HEK293T (cell line): ENCODE results near the gene JAML.

Experiments used
- CTCF ChIA-PET: fragments of 350-600 bp; formaldehyde crosslinking; extraction: SDS; loops from one replicate; lab custom pipeline; 2021; ENCODE audit warnings: antibody characterized with exemption, inconsistent platforms; lab: Yijun Ruan, JAX
- POLR2A ChIA-PET: fragments of 350-600 bp; formaldehyde crosslinking; extraction: SDS; loops from one replicate; lab custom pipeline; 2020; ENCODE audit warnings: antibody characterized with exemption, inconsistent platforms; lab: Yijun Ruan, JAX
- DNase-seq: peaks from one replicate; pipeline ENCODE4 v3.0.0; 2012; ENCODE audit warnings: mixed read lengths; ENCODE audit errors: extremely low spot score
- ARNT ChIP-seq: fragments of 450-650 bp; IDR thresholded peaks from 2 replicates; pipeline ENCODE4 v1.6.1; 2017; ENCODE audit warnings: mild to moderate bottlenecking
- BHLHE40 ChIP-seq: fragments of 450-650 bp; IDR thresholded peaks from 2 replicates; pipeline ENCODE4 v1.6.1; 2016; ENCODE audit warnings: mild to moderate bottlenecking, moderate library complexity, borderline replicate concordance
- CTBP1 ChIP-seq: fragments of 450-650 bp; IDR thresholded peaks from 2 replicates; pipeline ENCODE4 v1.6.1; 2016; ENCODE audit warnings: borderline replicate concordance
- ELF4 ChIP-seq: fragments of 450-650 bp; IDR thresholded peaks from 2 replicates; pipeline ENCODE4 v1.6.1; 2017; ENCODE audit warnings: antibody characterized with exemption
- FOXA1 ChIP-seq: fragments of 450-650 bp; IDR thresholded peaks from 2 replicates; pipeline ENCODE4 v1.6.1; 2016; ENCODE audit warnings: mild to moderate bottlenecking
- FOXK2 ChIP-seq: fragments of 450-650 bp; IDR thresholded peaks from 2 replicates; pipeline ENCODE4 v1.6.1; 2016; ENCODE audit warnings: mild to moderate bottlenecking
- FOXM1 ChIP-seq: fragments of 450-650 bp; IDR thresholded peaks from 2 replicates; pipeline ENCODE4 v1.6.1; 2017; ENCODE audit warnings: mild to moderate bottlenecking, borderline replicate concordance
- HDGF ChIP-seq: fragments of 450-650 bp; IDR thresholded peaks from 2 replicates; pipeline ENCODE4 v1.6.1; 2017; ENCODE audit warnings: antibody characterized with exemption, borderline replicate concordance
- L3MBTL2 ChIP-seq: fragments of 450-650 bp; conservative IDR thresholded peaks from 2 replicates; pipeline ENCODE4 v1.6.1; 2016; ENCODE audit warnings: mild to moderate bottlenecking
- LEF1 ChIP-seq: fragments of 450-650 bp; IDR thresholded peaks from 2 replicates; pipeline ENCODE4 v1.6.1; 2017; ENCODE audit warnings: mild to moderate bottlenecking, borderline replicate concordance
- NFRKB ChIP-seq: fragments of 450-650 bp; IDR thresholded peaks from 2 replicates; pipeline ENCODE4 v1.6.1; 2016; ENCODE audit warnings: mild to moderate bottlenecking, moderate library complexity
- PKNOX1 ChIP-seq: fragments of 450-650 bp; IDR thresholded peaks from 2 replicates; pipeline ENCODE4 v1.6.1; 2016
- SP1 ChIP-seq: fragments of 450-650 bp; IDR thresholded peaks from 2 replicates; pipeline ENCODE4 v1.6.1; 2017
- SUZ12 ChIP-seq: fragments of 450-650 bp; IDR thresholded peaks from 2 replicates; pipeline ENCODE4 v1.6.1; 2016; ENCODE audit warnings: mild to moderate bottlenecking
- TARDBP ChIP-seq: fragments of 450-650 bp; IDR thresholded peaks from 2 replicates; pipeline ENCODE4 v1.6.1; 2016
- ZNF384 ChIP-seq: fragments of 450-650 bp; IDR thresholded peaks from 2 replicates; pipeline ENCODE4 v1.6.1; 2016

Gene JAML

DNA sequence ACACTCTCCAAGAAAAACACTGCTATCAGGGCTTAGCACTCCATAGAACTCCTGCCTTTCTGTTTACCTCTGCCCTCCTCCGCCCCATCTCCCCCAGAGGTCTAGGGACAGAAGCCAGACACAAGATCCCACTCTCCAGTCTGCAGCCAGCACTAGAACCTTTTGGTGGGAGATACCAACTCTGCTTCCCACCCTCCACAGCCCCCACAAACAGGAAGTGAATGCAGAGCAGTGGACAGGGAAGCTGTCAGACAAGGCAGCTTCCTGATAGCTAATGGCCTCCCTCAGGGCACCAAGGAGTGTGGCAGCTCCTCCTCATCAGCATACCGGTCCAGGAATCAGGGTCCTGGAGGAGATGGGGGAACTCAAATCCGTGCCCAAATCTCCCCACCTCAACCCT, 77.3 kb downstream of the JAML start:
- ChIA-PET POLR2A (no interaction called here), CTCF (interaction anchor here (0.8 to 1.4 kb wide), 2 partner anchors 23 to 97 kb away, joined by 3 to 9 read pairs; no protein-coding TSS in a partner anchor)
- no peak for DNase-seq
- TF ChIP-seq HDGF (no peak), ELF4 (no peak), FOXM1 (no peak), SP1 (no peak), ZNF384 (no peak), BHLHE40 (no peak)

DNA sequence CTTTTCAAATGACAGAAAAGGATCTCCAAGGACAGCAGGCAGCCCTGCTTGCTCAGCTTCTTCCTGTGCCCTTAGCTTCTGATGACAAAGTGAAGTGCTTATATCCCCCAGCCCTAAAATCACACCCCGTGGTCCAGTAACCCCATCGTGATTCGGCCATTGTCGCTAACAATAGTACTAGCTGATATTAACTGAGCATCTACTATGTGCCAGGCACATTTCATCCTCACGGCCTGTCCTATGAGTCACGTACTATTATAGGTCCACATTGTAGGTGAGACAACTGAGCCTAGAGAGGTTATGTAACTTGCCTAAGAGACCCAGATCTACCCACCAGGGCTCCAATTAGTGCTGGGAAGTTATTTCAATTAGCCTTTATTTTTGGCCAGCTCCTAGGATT, 78.3 kb downstream of the JAML start:
- ChIA-PET POLR2A (no interaction called here), CTCF (interaction anchor here (4.6 kb wide), 1 partner anchor 25 kb away, joined by 28 read pairs; no protein-coding TSS in a partner anchor)
- no peak for DNase-seq
- TF ChIP-seq CTBP1, result no peak
- no peak for TF ChIP-seq ARNT
- no peak for TF ChIP-seq FOXA1
- no peak for TF ChIP-seq SUZ12
- TF ChIP-seq FOXM1, result no peak
- TF ChIP-seq LEF1, result no peak
- TF ChIP-seq TARDBP, result no peak
- no peak for TF ChIP-seq NFRKB
- no peak for TF ChIP-seq SP1
- no peak for TF ChIP-seq FOXK2
- TF ChIP-seq ZNF384, result no peak
- TF ChIP-seq HDGF, result no peak

GRCh38 chr11:118145285-118146227, 79.3 kb downstream of the JAML start:
- peak; percentile 41; the same call in 1 of the 2 replicates for TF ChIP-seq CTBP1
- no peak for TF ChIP-seq ZNF384
- no peak; the same call in 1 of the 2 replicates for TF ChIP-seq FOXK2
- TF ChIP-seq FOXM1, result no peak
- TF ChIP-seq L3MBTL2, result no peak
- TF ChIP-seq PKNOX1, result no peak
- no peak for TF ChIP-seq TARDBP
- no peak for TF ChIP-seq HDGF
- no peak for TF ChIP-seq ELF4
- CTCF ChIA-PET, result interaction anchor here (0.6 to 4.6 kb wide), 3 partner anchors 11 to 53 kb away, joined by 3 to 28 read pairs (median 3); no protein-coding TSS in a partner anchor
- DNase-seq, result peak; percentile 95
- POLR2A ChIA-PET, result no interaction called here

- DNase-seq, result no peak
- ChIA-PET CTCF (interaction anchor here (0.6 to 4.6 kb wide), 4 partner anchors 12 to 54 kb away, joined by 3 to 28 read pairs (median 3); partner anchors contain the start of gene SCN2B), POLR2A (no interaction called here)
- TF ChIP-seq FOXA1 (no peak), BHLHE40 (no peak), ZNF384 (no peak), ARNT (no peak), SUZ12 (no peak), L3MBTL2 (no peak), FOXM1 (no peak), NFRKB (no peak), FOXK2 (no peak), TARDBP (no peak), SP1 (no peak), ELF4 (no peak), PKNOX1 (no peak), CTBP1 (no peak), HDGF (no peak), LEF1 (no peak)
Measured at GRCh38 chr11:118144301-118145268, 80.2 kb downstream of the JAML start.
